Activated CD4-positive, alpha-beta T cell treated with anti-CD3 and anti-CD28 coated beads for 36 hours (primary cell): Measurements from ENCODE around the gene SETMAR. TPM values are rescaled to one million over a fixed set of nuclear protein-coding genes. Genes with fewer than 3 reads are reported as not detected.
"Not testable (repeated sequence)": the region's sequence is repeated elsewhere in the genome, so short reads cannot be mapped to it uniquely, and the experiment has no call there.

Experiments used
- ATAC-seq: fragments of 200-7000 bp; cut with Tn5 transposase; one replicate; pipeline ENCODE4 v1.10.0; 2021; ENCODE audit warnings: mild to moderate bottlenecking, moderate library complexity
- CTCF ChIA-PET: fragments of 350-600 bp; sonication (Branson Sonifier 250); formaldehyde crosslinking; loops from one replicate; lab custom pipeline; 2021; ENCODE audit warnings: antibody characterized with exemption; lab: Charles Lee
- POLR2A ChIA-PET: fragments of 350-600 bp; sonication (Branson Sonifier 250); formaldehyde crosslinking; loops from one replicate; lab custom pipeline; 2021; ENCODE audit warnings: antibody characterized with exemption, inconsistent platforms; lab: Charles Lee
- DNase-seq: peaks from one replicate; pipeline ENCODE4 v3.0.0-alpha.2; 2020
- H3K27ac Mint-ChIP-seq: one replicate; pipeline ENCODE4 v1.8.0; 2021; ENCODE audit warnings: mixed read lengths
- H3K27me3 Mint-ChIP-seq: one replicate; pipeline ENCODE4 v1.8.0; 2021; ENCODE audit warnings: mixed read lengths
- H3K36me3 Mint-ChIP-seq: one replicate; pipeline ENCODE4 v1.8.0; 2021; ENCODE audit warnings: low read depth, mixed read lengths
- H3K4me1 Mint-ChIP-seq: one replicate; pipeline ENCODE4 v1.8.0; 2021; ENCODE audit warnings: mixed read lengths
- H3K4me3 Mint-ChIP-seq: one replicate; pipeline ENCODE4 v1.8.0; 2021; ENCODE audit warnings: mild to moderate bottlenecking, moderate library complexity, mixed read lengths
- H3K9me3 Mint-ChIP-seq: one replicate; pipeline ENCODE4 v1.8.0; 2021; ENCODE audit warnings: low read depth, mixed read lengths
- intact Hi-C, 2 experiments: fragments of 100-400 bp; cut with DNase I in 1 of 2; cut with micrococcal nuclease in 1 of 2; formaldehyde crosslinking; loops; one replicate each; pipeline versions ENCODE4 v1.14.2 to v1.15.1; 2022 to 2024; cut with DNase I, micrococcal nuclease
- total RNA-seq, 2 experiments: library from RNA; stranded (reverse); gene quantifications; one replicate each; pipeline ENCODE4 v1.2.3, GENCODE V29; 2021

Gene SETMAR
- total RNA-seq, 2 experiments from 2014 or later, result 19.3 to 19.4 TPM

DNA sequence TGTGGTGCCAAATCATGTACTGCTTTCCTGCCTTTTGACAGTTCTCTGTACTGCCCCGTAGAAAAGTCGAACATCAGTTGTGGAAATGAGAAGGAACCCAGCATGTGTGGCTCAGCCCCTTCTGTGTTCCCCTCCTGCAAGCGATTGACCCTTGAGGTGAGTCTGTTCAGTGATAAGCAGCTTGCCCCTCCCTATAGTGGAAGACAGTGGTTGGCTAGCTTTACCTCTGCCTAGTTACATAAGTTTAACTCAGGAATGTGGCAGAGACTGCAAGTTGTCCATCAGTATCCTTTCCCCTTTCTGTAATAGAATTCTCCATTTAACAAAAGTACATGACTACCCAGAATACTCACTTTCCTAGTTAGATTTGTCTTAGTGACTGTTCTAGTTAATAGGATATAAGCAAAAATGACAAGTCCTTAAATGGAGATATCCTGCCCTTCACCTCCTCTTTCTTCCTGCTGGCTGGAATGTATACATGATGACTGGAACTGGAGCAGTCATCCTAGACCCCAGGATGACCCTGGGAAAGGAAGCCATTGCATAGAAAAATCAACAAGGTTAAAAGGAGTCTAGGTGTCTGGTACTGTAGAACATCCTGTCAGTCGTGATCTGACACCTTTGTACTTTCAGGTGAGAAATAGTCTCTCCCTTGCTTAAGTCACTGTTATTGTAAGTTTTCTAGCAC lies 10.6 kb downstream of the SETMAR start:
- intact Hi-C loops, result no loop called here
- DNase-seq (no peak), ATAC-seq (no peak)
- POLR2A ChIA-PET, result no interaction called here
- no peaks in the 10 kb centered on the region for H3K27me3 Mint-ChIP-seq
- H3K27ac Mint-ChIP-seq, result no peak overlapping the region
- H3K9me3 Mint-ChIP-seq, result peaks cover 2% of the 10 kb centered on the region
- peaks cover 44% of the 10 kb centered on the region for H3K36me3 Mint-ChIP-seq
- H3K4me1 Mint-ChIP-seq, result peaks cover 3% of the 10 kb centered on the region
- no peak overlapping the region for H3K4me3 Mint-ChIP-seq
- CTCF ChIA-PET, result interaction anchor here (1.6 kb wide), 1 partner anchor 320 kb away, joined by 3 read pairs; no protein-coding TSS in a partner anchor

GRCh38 chr3:4314688-4315087 lies 11.5 kb downstream of the SETMAR start:
- ChIA-PET POLR2A (no interaction called here), CTCF (interaction anchor here (0.6 to 1.6 kb wide), 2 partner anchors 291 to 319 kb away, joined by 3 to 4 read pairs; no protein-coding TSS in a partner anchor)
- peaks cover 41% of the 10 kb centered on the region for H3K36me3 Mint-ChIP-seq
- H3K4me3 Mint-ChIP-seq, result no peak overlapping the region
- no peak overlapping the region for H3K27ac Mint-ChIP-seq
- peaks cover 3% of the 10 kb centered on the region for H3K4me1 Mint-ChIP-seq
- H3K27me3 Mint-ChIP-seq, result no peaks in the 10 kb centered on the region
- intact Hi-C loops, result no loop called here
- ATAC-seq, result no peak
- DNase-seq, result no peak
- peaks cover 2% of the 10 kb centered on the region for H3K9me3 Mint-ChIP-seq

GRCh38 chr3:4320096-4320911 lies 17.1 kb downstream of the SETMAR start:
- peaks cover 19% of the 10 kb centered on the region for H3K36me3 Mint-ChIP-seq
- intact Hi-C loops, result no loop called here
- DNase-seq, result no peak
- no peak overlapping the region for H3K4me3 Mint-ChIP-seq
- H3K9me3 Mint-ChIP-seq, result peaks cover 2% of the 10 kb centered on the region
- no peaks in the 10 kb centered on the region for H3K27me3 Mint-ChIP-seq
- no peaks in the 10 kb centered on the region for H3K4me1 Mint-ChIP-seq
- CTCF ChIA-PET, result interaction anchor here (0.8 kb wide), 1 partner anchor 30 kb away, joined by 4 read pairs; no protein-coding TSS in a partner anchor
- POLR2A ChIA-PET, result no interaction called here
- ATAC-seq, result no peak
- no peak overlapping the region for H3K27ac Mint-ChIP-seq

DNA sequence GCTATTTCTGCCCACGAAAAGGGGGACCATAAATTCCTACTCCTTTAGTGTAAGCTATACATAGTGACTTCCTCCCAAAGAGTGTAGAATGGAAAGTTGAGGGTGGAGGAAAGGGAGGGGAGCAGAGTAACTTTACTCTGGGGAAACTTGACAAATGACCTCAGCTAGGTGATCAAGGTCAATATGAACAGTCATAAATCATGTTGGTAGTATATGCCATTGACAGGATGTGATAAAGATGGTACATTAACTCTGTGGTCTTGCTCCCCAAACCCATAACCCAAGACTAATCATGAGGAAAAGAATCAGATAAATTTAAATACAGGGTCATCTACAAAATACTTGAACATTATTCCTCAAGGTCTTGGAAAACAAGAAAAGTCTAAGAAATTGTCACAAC lies 18.6 kb downstream of the SETMAR start:
- no peaks in the 10 kb centered on the region for H3K4me1 Mint-ChIP-seq
- H3K27ac Mint-ChIP-seq, result no peak overlapping the region
- no peaks in the 10 kb centered on the region for H3K27me3 Mint-ChIP-seq
- ATAC-seq (no peak), DNase-seq (no peak)
- intact Hi-C loops, result no loop called here
- ChIA-PET CTCF (interaction anchor here (0.5 to 0.7 kb wide), 2 partner anchors 176 to 254 kb away, joined by 3 read pairs; no protein-coding TSS in a partner anchor), POLR2A (no interaction called here)
- peaks cover 2% of the 10 kb centered on the region for H3K9me3 Mint-ChIP-seq
- no peak overlapping the region for H3K4me3 Mint-ChIP-seq
- H3K36me3 Mint-ChIP-seq, result peaks cover 10% of the 10 kb centered on the region

- Mint-ChIP-seq H3K27me3 (no peaks in the 10 kb centered on the region), H3K27ac (no peak overlapping the region), H3K4me3 (no peak overlapping the region), H3K36me3 (peaks cover 10% of the 10 kb centered on the region), H3K4me1 (no peaks in the 10 kb centered on the region), H3K9me3 (peaks cover 4% of the 10 kb centered on the region)
- ChIA-PET CTCF (interaction anchor here (0.7 kb wide), 1 partner anchor 175 kb away, joined by 3 read pairs; no protein-coding TSS in a partner anchor), POLR2A (no interaction called here)
- DNase-seq (no peak), ATAC-seq (no peak)
- intact Hi-C loops, result no loop called here
Observed at GRCh38 chr3:4322635-4323034, 19.5 kb downstream of the SETMAR start.

DNA sequence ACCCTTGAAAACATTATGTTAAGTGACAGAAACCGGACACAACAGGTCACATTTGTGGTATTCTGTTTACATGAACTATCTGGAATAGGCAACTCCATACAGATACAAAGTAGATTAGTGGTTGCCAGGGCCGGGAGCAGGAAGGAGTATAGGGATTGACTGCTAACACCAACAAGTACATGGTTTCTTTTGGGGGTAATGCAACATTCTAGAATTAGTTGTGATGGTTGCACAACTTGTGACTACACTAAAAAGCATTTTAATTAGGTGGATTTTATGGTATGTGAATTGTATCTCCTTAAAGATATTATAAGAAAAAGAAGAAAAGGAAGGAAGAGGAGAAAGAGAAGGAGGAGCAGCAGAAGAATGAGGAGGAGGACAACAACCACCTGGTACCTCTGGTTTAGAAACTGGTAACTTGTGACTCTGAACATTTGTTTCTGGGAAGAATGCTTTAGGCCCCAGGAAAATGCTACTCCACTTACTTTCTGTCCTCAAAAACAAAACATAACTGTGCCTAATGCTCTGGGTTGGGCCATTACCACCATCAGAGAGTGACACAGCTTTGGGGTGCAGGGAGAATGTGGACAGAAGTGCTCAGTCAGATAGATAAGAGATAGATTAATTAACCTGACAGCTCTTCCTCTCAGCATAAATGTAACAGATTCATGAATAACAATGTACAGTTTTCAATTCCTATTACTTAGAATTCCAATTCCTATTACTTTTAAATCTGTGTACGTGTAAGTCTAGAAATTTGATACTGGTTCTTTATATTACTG lies 20.3 kb downstream of the SETMAR start:
- Mint-ChIP-seq H3K4me1 (no peaks in the 10 kb centered on the region), H3K4me3 (no peak overlapping the region), H3K27me3 (no peaks in the 10 kb centered on the region), H3K36me3 (peaks cover 4% of the 10 kb centered on the region), H3K9me3 (peaks cover 3% of the 10 kb centered on the region), H3K27ac (no peak overlapping the region)
- CTCF ChIA-PET, result interaction anchor here (0.6 kb wide), 1 partner anchor 1339 kb away, joined by 5 read pairs; no protein-coding TSS in a partner anchor
- POLR2A ChIA-PET, result no interaction called here
- ATAC-seq (no peak), DNase-seq (no peak)
- intact Hi-C loops, result no loop called here

DNA sequence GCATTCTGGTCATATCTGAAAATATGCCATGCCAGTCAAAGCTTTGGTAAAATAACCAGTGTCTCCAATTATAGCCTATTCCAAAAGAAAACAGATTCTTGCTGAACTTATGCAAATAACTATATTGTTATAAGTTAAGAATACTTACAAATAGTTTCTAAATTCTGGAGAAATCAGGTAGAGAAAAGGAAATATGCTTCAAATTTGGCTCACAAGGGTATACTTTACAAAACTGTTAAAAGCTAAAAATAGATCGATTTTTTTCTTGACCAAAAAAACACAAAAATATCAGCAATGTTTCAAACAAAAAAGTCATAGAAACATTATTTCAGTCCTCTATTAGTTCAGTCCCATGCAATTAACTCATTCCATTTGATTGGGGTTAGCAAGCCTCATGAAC lies 23.7 kb downstream of the SETMAR start:
- Mint-ChIP-seq H3K36me3 (peaks cover 13% of the 10 kb centered on the region), H3K9me3 (peaks cover 16% of the 10 kb centered on the region), H3K4me3 (no peak overlapping the region), H3K27ac (no peak overlapping the region), H3K4me1 (no peaks in the 10 kb centered on the region), H3K27me3 (no peaks in the 10 kb centered on the region)
- intact Hi-C loops, result no loop called here
- POLR2A ChIA-PET, result interaction anchor here (0.6 kb wide), 1 partner anchor 969 kb away, joined by 3 read pairs; no protein-coding TSS in a partner anchor
- CTCF ChIA-PET, result interaction anchor here (0.6 to 1.2 kb wide), 3 partner anchors 11 to 16 kb away, joined by 3 to 8 read pairs (median 4); no protein-coding TSS in a partner anchor
- DNase-seq (no peak), ATAC-seq (no peak)

DNA sequence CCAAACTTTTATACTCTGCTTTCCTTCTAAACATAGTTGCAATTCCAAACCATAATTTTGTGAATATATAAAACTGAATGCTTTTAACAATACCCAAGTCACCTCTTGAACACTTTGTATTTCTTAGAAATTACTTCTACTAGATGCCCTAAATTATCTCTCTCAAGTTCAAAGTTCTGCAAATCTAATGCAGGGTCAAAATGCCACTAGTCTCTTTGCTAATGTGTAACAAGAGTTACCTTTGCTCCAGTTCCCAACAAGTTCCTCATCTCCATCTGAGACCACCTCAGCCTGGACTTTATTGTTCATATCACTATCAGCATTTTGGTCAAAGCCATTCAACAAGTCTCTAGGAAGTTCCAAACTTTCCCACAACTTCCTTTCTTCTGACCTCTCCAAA lies 26.6 kb downstream of the SETMAR start:
- DNase-seq, H3K27me3 Mint-ChIP-seq, H3K27ac Mint-ChIP-seq, ATAC-seq, H3K4me3 Mint-ChIP-seq, intact Hi-C loops, H3K4me1 Mint-ChIP-seq, POLR2A ChIA-PET: not testable (repeated sequence)
- H3K36me3 Mint-ChIP-seq, result peaks cover 13% of the 10 kb centered on the region
- H3K9me3 Mint-ChIP-seq, result peaks cover 16% of the 10 kb centered on the region
- CTCF ChIA-PET, result interaction anchor here (0.6 kb wide), 1 partner anchor 21 kb away, joined by 4 read pairs; no protein-coding TSS in a partner anchor

DNA sequence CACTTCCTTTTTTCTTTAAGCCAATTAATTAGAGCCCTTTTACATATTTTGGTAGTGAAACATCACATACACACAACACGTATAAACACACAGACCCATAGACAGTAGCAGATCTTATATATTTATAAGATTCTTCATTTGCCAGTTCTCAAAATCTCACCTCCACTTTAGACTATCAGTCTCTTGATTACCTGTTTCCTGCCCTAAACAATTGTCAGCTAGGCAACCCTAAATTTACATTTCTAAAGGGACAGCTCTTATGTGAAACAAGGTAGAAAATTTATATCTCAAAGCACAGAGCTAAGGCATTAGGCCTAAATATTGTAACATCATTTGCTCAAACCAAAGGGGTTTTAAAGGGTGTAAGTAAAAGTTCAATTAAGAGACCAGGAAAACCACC lies 28.9 kb downstream of the SETMAR start:
- Mint-ChIP-seq H3K9me3 (peaks cover 15% of the 10 kb centered on the region), H3K4me3 (no peak overlapping the region), H3K27me3 (no peaks in the 10 kb centered on the region), H3K36me3 (peaks cover 11% of the 10 kb centered on the region), H3K27ac (no peak overlapping the region), H3K4me1 (no peaks in the 10 kb centered on the region)
- intact Hi-C loops, result no loop called here
- ATAC-seq, result no peak
- no peak for DNase-seq
- POLR2A ChIA-PET, result no interaction called here
- CTCF ChIA-PET, result interaction anchor here (1.1 kb wide), 1 partner anchor 19 kb away, joined by 5 read pairs; no protein-coding TSS in a partner anchor

GRCh38 chr3:4332574-4332973 lies 29.4 kb downstream of the SETMAR start:
- peaks cover 14% of the 10 kb centered on the region for H3K9me3 Mint-ChIP-seq
- ATAC-seq (no peak), DNase-seq (no peak)
- intact Hi-C loops, result no loop called here
- ChIA-PET CTCF (interaction anchor here (1.1 kb wide), 1 partner anchor 18 kb away, joined by 5 read pairs; no protein-coding TSS in a partner anchor), POLR2A (no interaction called here)
- no peaks in the 10 kb centered on the region for H3K27me3 Mint-ChIP-seq
- H3K4me3 Mint-ChIP-seq, result no peak overlapping the region
- H3K27ac Mint-ChIP-seq, result no peak overlapping the region
- peaks cover 9% of the 10 kb centered on the region for H3K36me3 Mint-ChIP-seq
- no peaks in the 10 kb centered on the region for H3K4me1 Mint-ChIP-seq

- intact Hi-C loops, result no loop called here
- peaks cover 14% of the 10 kb centered on the region for H3K9me3 Mint-ChIP-seq
- ChIA-PET CTCF (interaction anchor here (1.1 kb wide), 1 partner anchor 18 kb away, joined by 5 read pairs; no protein-coding TSS in a partner anchor), POLR2A (no interaction called here)
- DNase-seq (no peak), ATAC-seq (no peak)
- H3K4me3 Mint-ChIP-seq, result no peak overlapping the region
- H3K4me1 Mint-ChIP-seq, result no peaks in the 10 kb centered on the region
- peaks cover 9% of the 10 kb centered on the region for H3K36me3 Mint-ChIP-seq
- H3K27ac Mint-ChIP-seq, result no peak overlapping the region
- no peaks in the 10 kb centered on the region for H3K27me3 Mint-ChIP-seq
Observed at GRCh38 chr3:4332991-4333390, 29.8 kb downstream of the SETMAR start.
